ENCODE measurements around the gene PCP4L1.
A peak's percentile ranks its signal among the peaks of the same experiment; 100 is the strongest.
"Not testable (repeated sequence)": the region's sequence is repeated elsewhere in the genome, so short reads cannot be mapped to it uniquely, and the experiment has no call there.

The PCP4L1 gene

GRCh38 chr1:161235957-161236775 lies 22.4 kb upstream of the PCP4L1 start:
- Histone ChIP-seq H3K27ac (ENCODE audit: low read depth, low read length) (no peak overlapping the region), H3K36me3 (ENCODE audit: control insufficient read depth, insufficient read depth, low read length) (no peaks in the 10 kb centered on the region), H3K4me1 (ENCODE audit: control insufficient read depth, insufficient read depth, low read length) (no peaks in the 10 kb centered on the region), H3K4me3 (ENCODE audit: low read length) (no peak overlapping the region), H3K27me3 (ENCODE audit: control insufficient read depth, insufficient read depth, low read length) (no peaks in the 10 kb centered on the region), H3K9ac (ENCODE audit: low read length) (no peak overlapping the region)

GRCh38 chr1:161238039-161238473 lies 20.5 kb upstream of the PCP4L1 start, which contains the start of gene NR1I3:
Gene NR1I3, minus strand, starts transcription at chr1:161238203. Its CDS starts 1,638 bp downstream, at chr1:161236565.
- Histone ChIP-seq H3K4me1 (ENCODE audit: control insufficient read depth, insufficient read depth, low read length) (no peaks in the 10 kb centered on the region), H3K4me3 (ENCODE audit: low read length) (no peak within 1 kb of the TSS), H3K27me3 (ENCODE audit: control insufficient read depth, insufficient read depth, low read length) (no peaks in the 10 kb centered on the region), H3K27ac (ENCODE audit: low read depth, low read length) (no peak within 1 kb of the TSS), H3K36me3 (ENCODE audit: control insufficient read depth, insufficient read depth, low read length) (no peaks in the 10 kb centered on the region), H3K9ac (ENCODE audit: low read length) (no peak within 1 kb of the TSS)

GRCh38 chr1:161241682-161242081 lies 16.9 kb upstream of the PCP4L1 start:
- no peak overlapping the region for H3K27ac ChIP-seq (ENCODE audit: low read depth, low read length)
- H3K9ac ChIP-seq (ENCODE audit: low read length) = no peak overlapping the region
- no peaks in the 10 kb centered on the region for H3K36me3 ChIP-seq (ENCODE audit: control insufficient read depth, insufficient read depth, low read length)

GRCh38 chr1:161242313-161242712 lies 16.2 kb upstream of the PCP4L1 start:
- Histone ChIP-seq H3K36me3 (ENCODE audit: control insufficient read depth, insufficient read depth, low read length) (no peaks in the 10 kb centered on the region), H3K27ac (ENCODE audit: low read depth, low read length) (no peak overlapping the region), H3K27me3 (ENCODE audit: control insufficient read depth, insufficient read depth, low read length) (no peaks in the 10 kb centered on the region), H3K4me3 (ENCODE audit: low read length) (no peak overlapping the region), H3K4me1 (ENCODE audit: control insufficient read depth, insufficient read depth, low read length) (no peaks in the 10 kb centered on the region), H3K9ac (ENCODE audit: low read length) (no peak overlapping the region)

More at GRCh38 chr1:161241682-161242081, 16.9 kb upstream of the PCP4L1 start:
- Histone ChIP-seq H3K27me3 (ENCODE audit: control insufficient read depth, insufficient read depth, low read length) (no peaks in the 10 kb centered on the region), H3K4me1 (ENCODE audit: control insufficient read depth, insufficient read depth, low read length) (no peaks in the 10 kb centered on the region), H3K4me3 (ENCODE audit: low read length) (no peak overlapping the region)

- no peaks in the 10 kb centered on the region for H3K4me1 ChIP-seq (ENCODE audit: control insufficient read depth, insufficient read depth, low read length)
- no peaks in the 10 kb centered on the region for H3K27me3 ChIP-seq (ENCODE audit: control insufficient read depth, insufficient read depth, low read length)
- no peak overlapping the region for H3K4me3 ChIP-seq (ENCODE audit: low read length)
- H3K9ac ChIP-seq (ENCODE audit: low read length) = no peak overlapping the region
- no peaks in the 10 kb centered on the region for H3K36me3 ChIP-seq (ENCODE audit: control insufficient read depth, insufficient read depth, low read length)
- H3K27ac ChIP-seq (ENCODE audit: low read depth, low read length) = no peak overlapping the region
Measured at GRCh38 chr1:161244888-161245287, 13.7 kb upstream of the PCP4L1 start.

GRCh38 chr1:161250100-161250499 lies 8.4 kb upstream of the PCP4L1 start:
- H3K36me3 ChIP-seq (ENCODE audit: control insufficient read depth, insufficient read depth, low read length); H3K27me3 ChIP-seq (ENCODE audit: control insufficient read depth, insufficient read depth, low read length); H3K4me3 ChIP-seq (ENCODE audit: low read length); H3K27ac ChIP-seq (ENCODE audit: low read depth, low read length); H3K9ac ChIP-seq (ENCODE audit: low read length); H3K4me1 ChIP-seq (ENCODE audit: control insufficient read depth, insufficient read depth, low read length): not testable (repeated sequence)

GRCh38 chr1:161250829-161251228 lies 7.7 kb upstream of the PCP4L1 start:
- H3K4me1 ChIP-seq (ENCODE audit: control insufficient read depth, insufficient read depth, low read length) = no peaks in the 10 kb centered on the region

GRCh38 chr1:161251579-161251978 lies 7.0 kb upstream of the PCP4L1 start:
- H3K9ac ChIP-seq (ENCODE audit: low read length) = no peak overlapping the region
- no peak overlapping the region for H3K4me3 ChIP-seq (ENCODE audit: low read length)
- no peaks in the 10 kb centered on the region for H3K4me1 ChIP-seq (ENCODE audit: control insufficient read depth, insufficient read depth, low read length)
- H3K36me3 ChIP-seq (ENCODE audit: control insufficient read depth, insufficient read depth, low read length) = no peaks in the 10 kb centered on the region
- H3K27me3 ChIP-seq (ENCODE audit: control insufficient read depth, insufficient read depth, low read length) = no peaks in the 10 kb centered on the region
- no peak overlapping the region for H3K27ac ChIP-seq (ENCODE audit: low read depth, low read length)

More at GRCh38 chr1:161250829-161251228, 7.7 kb upstream of the PCP4L1 start:
- Histone ChIP-seq H3K4me3 (ENCODE audit: low read length) (no peak overlapping the region), H3K27me3 (ENCODE audit: control insufficient read depth, insufficient read depth, low read length) (no peaks in the 10 kb centered on the region), H3K9ac (ENCODE audit: low read length) (no peak overlapping the region), H3K36me3 (ENCODE audit: control insufficient read depth, insufficient read depth, low read length) (no peaks in the 10 kb centered on the region), H3K27ac (ENCODE audit: low read depth, low read length) (no peak overlapping the region)

GRCh38 chr1:161255302-161255701 lies 3.2 kb upstream of the PCP4L1 start:
- H3K4me1 ChIP-seq (ENCODE audit: control insufficient read depth, insufficient read depth, low read length); H3K9ac ChIP-seq (ENCODE audit: low read length); H3K27ac ChIP-seq (ENCODE audit: low read depth, low read length); H3K4me3 ChIP-seq (ENCODE audit: low read length); H3K27me3 ChIP-seq (ENCODE audit: control insufficient read depth, insufficient read depth, low read length); H3K36me3 ChIP-seq (ENCODE audit: control insufficient read depth, insufficient read depth, low read length): not testable (repeated sequence)

- H3K27me3 ChIP-seq (ENCODE audit: control insufficient read depth, insufficient read depth, low read length); H3K4me1 ChIP-seq (ENCODE audit: control insufficient read depth, insufficient read depth, low read length); H3K4me3 ChIP-seq (ENCODE audit: low read length); H3K36me3 ChIP-seq (ENCODE audit: control insufficient read depth, insufficient read depth, low read length); H3K9ac ChIP-seq (ENCODE audit: low read length); H3K27ac ChIP-seq (ENCODE audit: low read depth, low read length): not testable (repeated sequence)
Measured at GRCh38 chr1:161255955-161256520, 2.5 kb upstream of the PCP4L1 start.

GRCh38 chr1:161257109-161257508 lies 1.4 kb upstream of the PCP4L1 start:
- not testable (repeated sequence) for H3K27me3 ChIP-seq (ENCODE audit: control insufficient read depth, insufficient read depth, low read length); H3K36me3 ChIP-seq (ENCODE audit: control insufficient read depth, insufficient read depth, low read length)

GRCh38 chr1:161259345-161259702 lies 779 bp downstream of the PCP4L1 start:
- H3K9ac ChIP-seq (ENCODE audit: low read length) = no peak overlapping the region
- H3K27me3 ChIP-seq (ENCODE audit: control insufficient read depth, insufficient read depth, low read length) = peaks cover 3% of the 10 kb centered on the region
- H3K4me1 ChIP-seq (ENCODE audit: control insufficient read depth, insufficient read depth, low read length) = peaks cover 2% of the 10 kb centered on the region
- peak overlapping the region; percentile 81 for H3K4me3 ChIP-seq (ENCODE audit: low read length)
- no peaks in the 10 kb centered on the region for H3K36me3 ChIP-seq (ENCODE audit: control insufficient read depth, insufficient read depth, low read length)
- peak overlapping the region; percentile 80 for H3K27ac ChIP-seq (ENCODE audit: low read depth, low read length)

More at GRCh38 chr1:161257109-161257508, 1.4 kb upstream of the PCP4L1 start:
- not testable (repeated sequence) for H3K4me1 ChIP-seq (ENCODE audit: control insufficient read depth, insufficient read depth, low read length); H3K27ac ChIP-seq (ENCODE audit: low read depth, low read length); H3K9ac ChIP-seq (ENCODE audit: low read length); H3K4me3 ChIP-seq (ENCODE audit: low read length)

- H3K4me1 ChIP-seq (ENCODE audit: control insufficient read depth, insufficient read depth, low read length) = peaks cover 2% of the 10 kb centered on the region
- H3K27ac ChIP-seq (ENCODE audit: low read depth, low read length) = no peak overlapping the region
- H3K27me3 ChIP-seq (ENCODE audit: control insufficient read depth, insufficient read depth, low read length) = peaks cover 3% of the 10 kb centered on the region
- H3K36me3 ChIP-seq (ENCODE audit: control insufficient read depth, insufficient read depth, low read length) = no peaks in the 10 kb centered on the region
- H3K4me3 ChIP-seq (ENCODE audit: low read length) = peak overlapping the region; percentile 81
- H3K9ac ChIP-seq (ENCODE audit: low read length) = no peak overlapping the region
Measured at GRCh38 chr1:161259765-161260164, 1.2 kb downstream of the PCP4L1 start.
